T-helper 1 cell treated with Interleukin-12 subunit alpha and Interleukin-12 subunit beta and Interleukin-4 antibody, amounts not matched to agents 30 μg/mL and 1 μg/mL, for 36 hours (primary cell): ENCODE results near the gene DPY19L2.
"Not testable (repeated sequence)": the region's sequence is repeated elsewhere in the genome, so short reads cannot be mapped to it uniquely, and the experiment has no call there.

Experiments
- H3K27ac Mint-ChIP-seq: one replicate; pipeline ENCODE4 v1.8.0; 2021; ENCODE audit warnings: mild to moderate bottlenecking, mixed read lengths
- H3K27me3 Mint-ChIP-seq: one replicate; pipeline ENCODE4 v1.8.0; 2021; ENCODE audit warnings: low read depth, mixed read lengths
- H3K36me3 Mint-ChIP-seq: one replicate; pipeline ENCODE4 v1.8.0; 2021; ENCODE audit warnings: low read depth, mixed read lengths
- H3K4me1 Mint-ChIP-seq: one replicate; pipeline ENCODE4 v1.8.0; 2021; ENCODE audit warnings: low read depth, mixed read lengths
- H3K4me3 Mint-ChIP-seq: one replicate; pipeline ENCODE4 v1.8.0; 2021; ENCODE audit warnings: mild to moderate bottlenecking, moderate library complexity, mixed read lengths
- H3K9me3 Mint-ChIP-seq: one replicate; pipeline ENCODE4 v1.8.0; 2021; ENCODE audit warnings: mixed read lengths

Gene DPY19L2

DNA sequence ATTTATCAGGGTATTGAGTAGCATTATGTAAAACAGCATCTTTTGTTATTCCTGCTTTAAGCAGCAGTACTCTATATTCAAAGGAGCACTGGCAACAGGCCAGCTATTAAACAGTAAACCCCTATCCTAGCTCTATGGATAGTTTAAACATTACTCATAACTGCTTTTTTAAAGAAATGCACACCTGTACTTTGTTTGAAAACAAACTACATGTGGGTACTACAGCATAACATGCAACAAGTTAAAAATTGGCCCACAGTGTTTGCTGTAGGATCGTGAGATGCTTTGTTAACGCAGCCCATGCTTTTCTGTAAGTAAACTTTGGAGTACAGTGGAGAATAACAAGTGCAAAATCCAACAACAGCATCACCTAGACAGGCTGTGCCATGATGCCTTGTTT is 14.3 kb upstream of the DPY19L2 start:
- not testable (repeated sequence) for H3K36me3 Mint-ChIP-seq, H3K9me3 Mint-ChIP-seq, H3K27ac Mint-ChIP-seq, H3K27me3 Mint-ChIP-seq, H3K4me3 Mint-ChIP-seq, H3K4me1 Mint-ChIP-seq

DNA sequence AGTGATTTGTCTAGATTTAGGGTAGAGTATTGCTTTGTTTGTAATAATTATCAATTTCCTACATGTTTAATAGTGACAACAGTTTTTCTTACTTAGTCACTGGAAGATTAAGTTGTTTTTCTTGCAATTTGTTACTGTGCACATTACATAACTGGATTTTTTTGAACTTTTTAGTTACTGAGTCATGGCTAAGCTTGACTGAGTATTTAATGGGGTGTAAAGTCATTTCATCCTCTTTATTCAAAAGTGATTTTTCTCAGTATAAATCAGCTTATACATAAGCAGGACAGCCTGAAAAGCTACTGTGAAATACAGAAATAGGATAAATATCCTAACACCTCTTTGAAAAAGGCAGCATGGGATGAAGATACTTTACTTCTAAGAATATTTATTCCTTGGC is 12.5 kb upstream of the DPY19L2 start:
- not testable (repeated sequence) for H3K27me3 Mint-ChIP-seq, H3K36me3 Mint-ChIP-seq, H3K4me1 Mint-ChIP-seq, H3K9me3 Mint-ChIP-seq, H3K4me3 Mint-ChIP-seq, H3K27ac Mint-ChIP-seq

DNA sequence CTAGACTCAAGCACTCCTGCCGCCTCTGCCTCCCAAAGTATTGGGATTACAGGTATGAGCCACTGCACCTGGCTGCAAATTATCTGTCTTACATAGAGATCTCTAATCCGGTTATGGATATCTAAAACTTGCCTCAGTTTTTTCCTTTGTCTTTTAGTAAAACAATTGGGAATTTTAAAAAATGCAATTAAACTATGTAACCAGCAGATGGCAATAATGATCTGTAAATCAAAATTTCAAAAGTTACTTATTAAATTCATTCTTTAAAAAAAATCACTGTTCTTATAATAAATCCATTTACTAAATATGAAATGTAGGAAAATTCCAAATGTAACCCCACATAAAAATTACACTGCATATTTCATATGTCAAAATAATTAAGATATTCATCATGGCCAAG is 4.3 kb upstream of the DPY19L2 start:
- Mint-ChIP-seq H3K27me3 (peaks cover 36% of the 10 kb centered on the region), H3K4me1 (peaks cover 11% of the 10 kb centered on the region)
- H3K27ac Mint-ChIP-seq, H3K9me3 Mint-ChIP-seq, H3K36me3 Mint-ChIP-seq, H3K4me3 Mint-ChIP-seq: not testable (repeated sequence)

DNA sequence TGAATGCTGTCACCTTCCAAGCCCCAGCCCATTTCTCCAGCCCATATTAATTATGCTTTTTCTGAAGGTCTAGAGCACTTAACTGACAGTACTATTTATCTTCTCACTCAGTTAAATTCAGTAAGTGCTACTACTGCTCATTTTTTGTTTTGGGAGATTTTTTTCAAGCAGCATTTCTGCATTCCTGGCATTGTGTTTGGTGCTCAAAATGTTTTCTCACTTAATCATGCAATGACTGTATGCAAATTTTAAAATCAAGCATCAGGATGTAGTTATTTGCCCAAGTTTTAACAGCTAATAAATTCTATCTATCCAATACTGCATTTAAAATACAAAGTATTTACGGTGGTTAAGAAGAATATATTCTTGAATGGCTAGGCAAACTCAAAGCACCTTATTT is 1.6 kb upstream of the DPY19L2 start:
- H3K27ac Mint-ChIP-seq, H3K9me3 Mint-ChIP-seq, H3K36me3 Mint-ChIP-seq: not testable (repeated sequence)
- Mint-ChIP-seq H3K27me3 (peaks cover 41% of the 10 kb centered on the region), H3K4me1 (peaks cover 11% of the 10 kb centered on the region), H3K4me3 (peak overlapping the region; percentile 45)

DNA sequence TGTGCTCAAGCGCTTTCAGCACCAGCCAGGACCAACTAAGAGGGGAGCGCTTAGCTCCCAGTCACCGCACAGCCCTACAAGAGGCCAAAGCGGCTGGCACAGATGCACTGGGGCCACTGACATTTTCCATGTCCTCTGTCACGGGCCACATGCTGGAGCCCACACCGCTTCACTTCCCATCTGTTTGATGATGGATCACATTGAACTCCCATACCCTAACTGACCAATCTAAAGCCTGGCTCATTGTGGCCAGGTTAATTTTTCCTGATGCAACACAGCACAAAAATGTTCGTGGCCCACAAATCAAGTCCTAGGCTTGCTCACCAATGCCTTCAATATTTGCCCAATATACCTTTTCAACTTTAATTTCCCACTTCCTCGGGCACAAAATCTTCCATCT is 1.1 kb upstream of the DPY19L2 start:
- H3K27ac Mint-ChIP-seq, H3K9me3 Mint-ChIP-seq, H3K36me3 Mint-ChIP-seq: not testable (repeated sequence)
- peaks cover 11% of the 10 kb centered on the region for H3K4me1 Mint-ChIP-seq
- H3K4me3 Mint-ChIP-seq: peak overlapping the region; percentile 79
- peaks cover 41% of the 10 kb centered on the region for H3K27me3 Mint-ChIP-seq

DNA sequence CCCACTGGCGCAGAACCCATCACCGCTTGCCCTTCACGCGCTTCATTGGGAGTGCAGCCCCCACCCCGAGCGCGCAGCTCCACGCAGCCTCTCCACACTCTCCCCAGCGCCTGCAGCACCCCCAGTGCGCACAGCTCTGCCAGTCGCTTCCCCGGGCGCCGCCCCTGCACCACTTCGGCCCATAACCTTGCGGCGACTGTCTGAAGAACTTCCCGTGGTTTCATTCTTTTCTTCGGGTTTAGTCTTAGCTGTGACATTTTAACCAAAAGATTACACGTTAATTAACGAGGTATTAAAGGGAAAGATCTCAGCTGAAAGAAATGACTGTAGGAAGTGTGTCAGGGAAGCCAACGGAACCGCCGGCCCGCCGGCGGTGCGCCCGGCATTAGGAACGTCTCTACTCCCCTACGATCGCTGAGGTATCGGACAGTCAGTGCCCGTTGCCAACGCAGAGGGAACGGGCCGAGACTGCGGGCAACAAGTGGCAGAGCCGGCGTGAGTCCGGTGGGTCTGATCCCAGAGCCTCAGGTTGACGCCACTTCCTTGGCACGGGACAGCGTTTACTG is 590 bp upstream of the DPY19L2 start:
- H3K4me1 Mint-ChIP-seq: peaks cover 11% of the 10 kb centered on the region
- H3K9me3 Mint-ChIP-seq, H3K27ac Mint-ChIP-seq, H3K36me3 Mint-ChIP-seq: not testable (repeated sequence)
- H3K27me3 Mint-ChIP-seq: peaks cover 41% of the 10 kb centered on the region
- H3K4me3 Mint-ChIP-seq: peak overlapping the region; percentile 79

DNA sequence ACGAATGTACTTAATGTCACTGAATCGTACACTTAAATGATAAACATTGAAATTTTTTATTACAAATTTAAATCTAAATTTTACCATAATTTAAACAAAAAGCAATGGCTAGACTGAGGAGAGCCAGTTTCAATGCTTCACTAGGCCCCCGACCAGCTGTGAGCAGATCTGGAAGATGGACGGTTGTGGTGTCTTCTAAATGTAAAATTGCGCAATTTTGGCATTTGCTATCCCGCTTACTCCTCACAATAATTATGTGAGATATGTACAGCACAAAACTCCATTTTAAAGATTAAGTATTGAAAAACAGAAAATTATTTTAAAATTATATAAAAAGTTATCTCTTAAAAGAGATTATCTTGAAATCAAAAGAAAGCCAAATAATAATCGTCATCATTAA is 5.3 kb downstream of the DPY19L2 start:
- H3K9me3 Mint-ChIP-seq, H3K36me3 Mint-ChIP-seq, H3K4me3 Mint-ChIP-seq, H3K27ac Mint-ChIP-seq, H3K4me1 Mint-ChIP-seq: not testable (repeated sequence)
- peaks cover 16% of the 10 kb centered on the region for H3K27me3 Mint-ChIP-seq

DNA sequence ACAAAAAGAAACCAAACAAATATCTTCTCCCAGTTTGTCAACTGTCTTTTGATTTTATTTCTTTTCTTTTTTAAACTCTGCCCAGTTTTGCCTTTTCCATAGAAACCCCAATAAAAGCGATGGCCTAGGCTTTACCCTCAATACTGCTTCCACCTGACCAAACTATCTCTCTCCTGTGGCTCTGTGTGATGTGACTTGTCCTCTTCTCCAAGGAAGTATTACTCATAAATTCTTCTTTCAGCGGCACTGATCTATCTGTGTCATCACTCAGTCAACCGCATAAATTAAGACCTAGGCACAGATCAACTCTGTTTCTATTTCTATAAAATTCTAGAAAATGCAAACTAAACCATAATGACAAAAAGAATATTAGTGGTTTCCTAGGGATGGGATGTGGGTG is 9.8 kb downstream of the DPY19L2 start:
- H3K36me3 Mint-ChIP-seq, H3K4me3 Mint-ChIP-seq, H3K4me1 Mint-ChIP-seq, H3K9me3 Mint-ChIP-seq, H3K27ac Mint-ChIP-seq, H3K27me3 Mint-ChIP-seq: not testable (repeated sequence)

DNA sequence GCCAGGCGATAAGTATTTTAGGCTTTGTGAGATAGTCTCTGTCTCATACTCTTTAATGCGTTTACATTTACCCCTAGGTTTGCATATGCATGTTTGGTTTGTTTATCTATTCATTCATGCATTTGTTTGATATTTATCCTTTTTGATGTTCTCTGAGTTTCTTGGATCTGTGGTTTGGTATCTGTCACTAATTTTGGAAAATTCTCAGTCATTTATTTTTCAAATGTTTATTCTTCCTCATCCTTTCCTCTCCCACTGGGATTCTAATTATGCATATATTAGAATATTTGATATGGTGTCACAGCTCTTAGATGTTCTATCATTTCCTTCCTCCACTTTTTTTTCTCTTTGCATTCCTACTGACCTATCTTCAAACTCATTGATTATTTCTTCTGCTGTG is 11.9 kb downstream of the DPY19L2 start:
- not testable (repeated sequence) for H3K4me3 Mint-ChIP-seq, H3K36me3 Mint-ChIP-seq, H3K27ac Mint-ChIP-seq, H3K4me1 Mint-ChIP-seq, H3K27me3 Mint-ChIP-seq, H3K9me3 Mint-ChIP-seq

DNA sequence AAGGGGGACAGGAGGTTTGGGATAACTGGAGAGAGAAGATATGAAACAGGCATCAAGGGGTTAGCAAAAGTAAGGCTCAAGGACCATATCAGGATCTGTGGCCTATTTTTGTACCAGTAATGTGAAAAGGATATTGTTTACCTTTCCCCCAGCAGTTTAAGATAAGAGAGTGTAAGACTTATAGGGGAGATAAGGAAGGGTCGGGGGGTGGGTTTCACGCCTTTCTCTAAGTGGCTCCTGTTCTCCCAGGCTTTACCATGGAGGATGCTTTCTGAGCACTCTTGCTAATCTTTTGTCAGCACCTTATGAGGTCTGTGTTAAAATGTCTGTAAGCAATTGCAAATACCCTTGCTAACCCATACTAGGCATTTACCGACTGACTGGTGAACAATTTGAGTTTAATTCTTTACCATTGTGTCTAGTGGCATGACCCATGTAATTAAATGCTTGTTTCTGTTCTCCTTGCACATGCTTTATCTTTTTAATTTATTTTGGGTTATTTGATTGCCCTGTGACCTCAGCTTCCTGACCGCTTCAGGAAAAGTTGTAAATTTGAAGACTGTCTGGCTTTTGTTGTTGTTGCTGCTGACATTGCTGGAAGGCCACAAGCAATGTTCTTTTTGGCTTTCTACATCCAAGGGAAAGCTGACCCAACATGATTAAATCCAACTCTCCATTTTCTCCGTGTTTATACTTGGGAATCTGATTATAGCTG is 12.6 kb downstream of the DPY19L2 start:
- H3K27me3 Mint-ChIP-seq, H3K27ac Mint-ChIP-seq, H3K4me3 Mint-ChIP-seq, H3K9me3 Mint-ChIP-seq, H3K36me3 Mint-ChIP-seq, H3K4me1 Mint-ChIP-seq: not testable (repeated sequence)

DNA sequence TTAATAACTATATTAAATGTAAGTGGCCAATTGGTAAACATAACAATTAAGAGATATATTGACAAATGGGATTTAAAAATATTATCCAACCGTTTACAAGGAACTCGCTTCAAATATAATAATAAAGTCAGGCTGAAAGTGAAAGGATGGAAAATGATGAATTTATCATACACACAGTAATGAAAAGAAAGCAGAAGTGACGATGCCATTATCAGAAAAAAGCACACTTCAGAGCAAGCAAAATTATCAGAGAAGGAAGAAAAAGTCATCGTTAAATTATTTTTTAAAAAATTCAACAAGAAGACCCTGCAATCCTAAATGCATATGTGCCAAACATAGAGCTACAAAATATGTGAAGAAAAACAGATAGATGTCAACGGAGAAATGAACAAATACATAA is 13.8 kb downstream of the DPY19L2 start:
- H3K4me3 Mint-ChIP-seq, H3K9me3 Mint-ChIP-seq, H3K4me1 Mint-ChIP-seq, H3K36me3 Mint-ChIP-seq, H3K27me3 Mint-ChIP-seq, H3K27ac Mint-ChIP-seq: not testable (repeated sequence)

DNA sequence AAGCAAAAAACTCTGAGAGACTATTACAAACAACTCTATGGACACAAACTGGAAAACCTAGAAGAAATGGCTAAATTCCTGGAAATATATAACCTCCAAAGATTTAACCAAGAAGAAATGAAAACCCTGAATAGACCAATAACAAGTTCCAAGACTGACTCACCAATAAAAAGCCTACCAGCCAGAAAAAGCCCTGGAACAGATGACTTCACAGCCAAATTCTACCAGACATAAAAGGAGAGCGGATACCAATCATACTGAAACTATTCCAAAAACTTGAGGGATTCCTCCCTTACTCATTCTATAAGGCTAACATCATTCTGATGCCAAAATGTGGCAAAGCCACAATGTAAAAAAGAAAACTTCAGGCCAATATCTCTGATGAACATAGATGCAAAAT is 18.8 kb downstream of the DPY19L2 start:
- H3K4me1 Mint-ChIP-seq, H3K36me3 Mint-ChIP-seq, H3K27me3 Mint-ChIP-seq, H3K9me3 Mint-ChIP-seq, H3K27ac Mint-ChIP-seq, H3K4me3 Mint-ChIP-seq: not testable (repeated sequence)

DNA sequence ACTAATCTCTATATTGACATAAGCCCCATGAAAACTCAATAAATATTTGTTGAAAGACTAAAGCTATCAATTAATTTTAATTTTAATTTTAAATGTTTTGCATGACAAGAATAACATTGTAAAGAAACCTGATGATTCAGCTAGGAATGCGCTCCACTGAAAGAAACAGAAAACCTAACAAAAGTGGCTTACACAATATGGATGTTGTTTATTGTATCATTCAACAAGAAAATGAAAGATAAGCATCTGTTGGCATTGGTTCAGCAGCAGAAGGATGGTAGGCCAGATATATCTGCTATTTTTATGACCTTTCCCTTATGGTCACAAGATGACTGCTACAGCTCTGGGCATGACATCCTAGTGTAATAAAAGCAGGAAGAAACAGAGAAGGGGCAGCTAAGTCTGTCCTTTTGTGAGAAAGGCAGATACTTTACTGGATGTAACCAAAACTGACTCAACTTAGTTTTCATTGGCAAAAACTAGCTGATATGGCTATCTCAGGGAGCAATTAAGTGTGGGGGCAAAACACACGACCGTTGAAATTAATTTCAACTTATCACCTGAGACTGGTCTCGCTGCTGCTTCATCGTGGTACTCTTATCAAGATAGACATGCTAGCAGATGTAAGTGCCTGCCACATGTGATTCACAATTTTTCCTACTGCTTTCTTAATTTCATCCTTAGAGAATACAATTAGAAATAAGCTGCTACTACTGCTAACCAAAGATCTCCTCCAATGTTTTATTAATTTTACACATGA is 24.7 kb downstream of the DPY19L2 start:
- not testable (repeated sequence) for H3K27ac Mint-ChIP-seq, H3K36me3 Mint-ChIP-seq, H3K4me3 Mint-ChIP-seq, H3K27me3 Mint-ChIP-seq, H3K9me3 Mint-ChIP-seq, H3K4me1 Mint-ChIP-seq

DNA sequence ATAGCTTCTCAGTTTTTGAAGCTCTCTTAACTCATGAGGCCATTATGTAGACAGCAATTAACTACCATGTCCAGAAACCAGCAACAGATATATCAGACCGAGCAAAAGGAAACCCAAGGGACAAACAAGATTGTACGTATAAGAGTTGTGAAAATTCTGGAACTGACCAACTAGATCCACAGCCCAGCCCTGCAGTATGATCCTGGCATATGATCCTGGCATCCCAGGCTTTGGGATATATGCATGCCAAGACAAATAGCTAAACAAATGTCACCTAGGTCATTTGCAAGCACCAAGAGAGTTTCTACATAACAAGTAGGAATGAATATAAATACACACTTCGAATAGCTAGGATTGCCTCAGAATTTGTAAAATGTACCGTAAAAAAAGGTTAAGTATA is 44.0 kb downstream of the DPY19L2 start:
- not testable (repeated sequence) for H3K4me1 Mint-ChIP-seq, H3K27me3 Mint-ChIP-seq, H3K27ac Mint-ChIP-seq, H3K9me3 Mint-ChIP-seq, H3K36me3 Mint-ChIP-seq, H3K4me3 Mint-ChIP-seq

DNA sequence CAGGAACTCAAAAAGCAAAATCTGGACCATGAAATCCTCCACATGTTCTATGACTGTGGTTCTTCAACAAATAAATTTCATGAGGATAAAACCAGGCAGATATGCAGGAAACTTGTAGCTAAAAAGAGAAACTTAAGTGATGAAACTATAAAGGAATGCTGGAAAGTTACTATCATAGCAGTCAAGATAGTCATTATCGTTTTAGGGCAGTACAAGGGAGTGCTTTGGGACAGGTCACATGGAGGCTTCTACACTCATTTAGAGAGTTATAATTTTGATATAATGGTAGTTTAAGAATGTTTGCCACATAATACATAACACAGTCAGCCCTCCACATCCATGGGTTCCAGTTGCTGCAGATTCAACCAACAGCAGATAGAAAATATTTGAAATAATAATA is 52.7 kb downstream of the DPY19L2 start:
- H3K4me1 Mint-ChIP-seq, H3K27me3 Mint-ChIP-seq, H3K36me3 Mint-ChIP-seq, H3K4me3 Mint-ChIP-seq, H3K9me3 Mint-ChIP-seq, H3K27ac Mint-ChIP-seq: not testable (repeated sequence)

DNA sequence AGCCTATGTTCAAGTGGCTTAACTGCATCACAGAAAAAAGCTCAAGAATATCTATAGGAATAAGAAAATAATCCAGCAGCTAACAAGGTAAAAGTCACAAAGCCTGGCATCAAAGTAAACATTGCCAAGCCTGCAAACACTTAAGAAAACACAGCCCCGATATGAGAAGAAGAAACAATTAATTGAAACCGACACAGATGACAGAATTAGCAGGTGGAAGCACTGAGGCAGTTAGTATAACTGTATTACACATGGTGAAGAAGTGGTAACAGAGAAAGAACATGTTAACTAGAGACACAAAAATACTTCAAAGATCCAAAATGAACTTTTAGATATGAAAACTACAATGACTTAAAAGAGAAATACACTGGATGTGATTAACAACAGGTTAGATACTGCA is 57.0 kb downstream of the DPY19L2 start:
- H3K4me3 Mint-ChIP-seq, H3K36me3 Mint-ChIP-seq, H3K4me1 Mint-ChIP-seq, H3K27me3 Mint-ChIP-seq, H3K9me3 Mint-ChIP-seq, H3K27ac Mint-ChIP-seq: not testable (repeated sequence)
